ENCODE measurements around the gene NEK8.
"Not testable (repeated sequence)": the region's sequence is repeated elsewhere in the genome, so short reads cannot be mapped to it uniquely, and the experiment has no call there.

The NEK8 gene

DNA sequence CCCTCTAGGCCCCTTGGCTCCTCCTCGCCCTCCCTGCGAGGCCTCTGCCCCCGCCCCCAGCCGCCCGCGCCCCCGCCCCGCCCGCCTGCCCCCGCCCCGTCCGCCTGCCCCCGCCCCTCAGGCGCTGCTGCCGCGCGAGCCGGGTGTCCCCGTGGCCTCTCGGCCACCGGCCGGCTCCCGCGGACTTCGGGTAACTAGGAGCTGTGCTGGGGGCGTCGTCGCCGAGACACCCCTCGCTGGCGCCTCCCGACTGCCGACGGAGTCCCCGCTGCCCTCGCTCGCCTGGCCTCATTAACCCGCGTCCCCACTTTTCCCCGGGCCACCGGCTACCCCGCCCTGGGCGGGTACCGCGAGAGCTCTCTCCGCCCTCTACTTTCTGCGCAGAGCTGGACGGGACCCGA lies 2.4 kb upstream of the NEK8 start, which contains the start of gene TLCD1:
Gene TLCD1, minus strand, starts transcription at position 8 of the 401 bp plus-strand sequence. CDS start 136 bp downstream, outside the sequence.
- DNase-seq = peak; percentile 82

GRCh38 chr17:28726627-28727491 lies 1.7 kb upstream of the NEK8 start:
- DNase-seq = peak; percentile 91

DNA sequence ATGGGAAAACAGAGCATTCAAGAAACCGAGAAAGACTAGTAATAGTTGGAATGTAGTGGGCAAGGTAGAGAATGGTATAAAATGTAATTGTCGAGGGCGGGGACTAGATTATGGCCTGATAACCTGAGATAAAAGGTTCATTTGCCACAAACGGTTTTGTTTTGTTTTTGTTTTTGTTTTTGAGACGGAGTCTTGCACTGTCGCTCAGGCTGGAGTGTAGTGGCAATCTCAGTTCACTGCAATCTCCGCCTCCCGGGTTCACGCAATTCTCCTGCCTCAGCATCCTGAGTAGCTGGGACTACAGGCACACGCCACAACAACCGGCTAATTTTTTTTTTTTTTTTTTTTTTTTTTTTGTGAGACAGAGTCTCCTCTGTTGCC lies 1.4 kb downstream of the NEK8 start:
- no peak for DNase-seq

DNA sequence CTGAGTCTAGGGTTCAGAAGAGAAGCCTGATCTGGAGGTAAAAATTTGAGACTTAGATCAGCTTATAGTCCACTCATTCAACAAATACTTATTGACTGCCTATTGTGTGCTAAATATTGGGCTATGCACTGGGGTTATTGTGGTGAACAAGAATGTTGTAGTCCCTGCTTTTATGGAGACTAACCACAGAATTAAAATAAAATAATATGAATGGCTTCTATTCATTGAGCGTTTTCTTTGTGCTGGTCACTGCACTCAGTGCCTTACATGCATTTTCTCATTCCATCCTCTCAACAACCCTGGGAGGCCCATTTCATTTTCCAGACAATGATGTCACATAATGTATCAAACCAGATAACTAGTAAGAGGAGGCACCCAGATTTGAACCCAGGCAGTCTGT lies 4.8 kb downstream of the NEK8 start:
- DNase-seq = no peak

DNA sequence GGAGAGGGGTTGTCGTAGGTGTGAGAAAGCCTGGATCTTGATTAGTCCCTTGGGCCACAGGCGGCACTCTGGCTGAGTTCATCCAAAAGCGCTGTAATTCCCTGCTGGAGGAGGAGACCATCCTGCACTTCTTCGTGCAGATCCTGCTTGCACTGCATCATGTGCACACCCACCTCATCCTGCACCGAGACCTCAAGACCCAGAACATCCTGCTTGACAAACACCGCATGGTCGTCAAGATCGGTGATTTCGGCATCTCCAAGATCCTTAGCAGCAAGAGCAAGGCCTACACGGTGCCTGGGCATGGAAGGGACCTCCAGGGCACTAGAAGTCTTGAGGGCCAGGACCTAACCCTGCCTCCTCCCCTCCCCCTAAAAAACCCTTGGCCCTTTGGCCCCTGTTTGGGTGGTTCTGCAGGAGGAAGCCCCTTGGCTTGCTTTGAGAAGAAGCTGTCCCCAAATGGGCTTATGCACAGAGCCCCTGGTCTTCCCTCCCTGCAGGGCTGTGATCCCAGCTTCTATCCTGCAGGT lies 6.2 kb downstream of the NEK8 start:
- DNase-seq = no peak

GRCh38 chr17:28735242-28735722 lies 6.7 kb downstream of the NEK8 start:
- no peak for DNase-seq

GRCh38 chr17:28735913-28736769 lies 7.6 kb downstream of the NEK8 start:
- not testable (repeated sequence) for DNase-seq

DNA sequence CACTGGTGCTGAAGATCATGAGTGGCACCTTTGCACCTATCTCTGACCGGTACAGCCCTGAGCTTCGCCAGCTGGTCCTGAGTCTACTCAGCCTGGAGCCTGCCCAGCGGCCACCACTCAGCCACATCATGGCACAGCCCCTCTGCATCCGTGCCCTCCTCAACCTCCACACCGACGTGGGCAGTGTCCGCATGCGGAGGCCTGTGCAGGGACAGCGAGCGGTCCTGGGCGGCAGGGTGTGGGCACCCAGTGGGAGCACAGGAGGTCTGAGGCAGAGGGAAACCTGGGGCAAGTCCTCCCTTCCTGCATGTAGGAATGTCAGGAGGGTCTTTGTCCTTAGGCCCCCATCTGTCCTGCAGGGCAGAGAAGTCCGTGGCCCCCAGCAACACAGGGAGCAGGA lies 8.7 kb downstream of the NEK8 start:
- DNase-seq = no peak

DNA sequence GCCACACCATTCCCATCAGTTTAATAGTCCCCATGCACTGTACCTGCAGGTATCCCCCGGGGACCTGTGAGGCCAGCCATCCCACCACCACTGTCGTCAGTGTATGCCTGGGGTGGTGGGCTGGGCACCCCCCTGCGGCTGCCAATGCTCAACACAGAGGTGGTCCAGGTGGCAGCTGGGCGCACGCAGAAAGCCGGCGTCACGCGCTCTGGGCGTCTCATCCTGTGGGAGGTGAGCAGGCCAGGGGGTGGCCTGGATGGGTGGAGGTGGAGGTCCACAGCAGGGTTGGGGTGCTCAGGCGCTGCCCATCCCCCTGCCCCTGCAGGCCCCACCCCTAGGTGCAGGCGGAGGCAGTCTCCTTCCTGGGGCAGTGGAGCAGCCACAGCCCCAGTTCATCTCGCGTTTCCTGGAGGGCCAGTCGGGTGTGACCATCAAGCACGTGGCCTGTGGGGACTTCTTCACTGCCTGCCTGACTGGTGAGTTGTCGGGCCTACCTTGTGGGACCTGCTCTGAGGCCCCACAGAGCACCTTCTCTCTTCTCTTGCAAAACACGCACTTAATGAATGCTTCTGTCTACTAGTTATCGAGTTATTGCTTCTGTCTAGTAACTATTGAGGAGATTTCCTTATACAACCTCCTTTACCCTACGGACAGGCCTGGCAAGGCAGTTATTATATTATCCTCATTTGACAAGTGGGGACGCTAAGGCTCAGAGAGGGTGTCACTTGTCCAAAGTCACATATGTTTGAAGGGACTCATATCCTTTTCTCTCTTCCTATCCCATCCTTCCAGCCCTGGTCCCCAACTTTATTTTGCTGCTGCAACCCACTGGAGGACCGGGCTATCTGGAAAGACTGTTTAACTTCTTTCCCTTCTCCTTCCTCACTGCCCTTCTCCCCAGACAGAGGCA lies 9.4 kb downstream of the NEK8 start:
- DNase-seq = no peak

DNA sequence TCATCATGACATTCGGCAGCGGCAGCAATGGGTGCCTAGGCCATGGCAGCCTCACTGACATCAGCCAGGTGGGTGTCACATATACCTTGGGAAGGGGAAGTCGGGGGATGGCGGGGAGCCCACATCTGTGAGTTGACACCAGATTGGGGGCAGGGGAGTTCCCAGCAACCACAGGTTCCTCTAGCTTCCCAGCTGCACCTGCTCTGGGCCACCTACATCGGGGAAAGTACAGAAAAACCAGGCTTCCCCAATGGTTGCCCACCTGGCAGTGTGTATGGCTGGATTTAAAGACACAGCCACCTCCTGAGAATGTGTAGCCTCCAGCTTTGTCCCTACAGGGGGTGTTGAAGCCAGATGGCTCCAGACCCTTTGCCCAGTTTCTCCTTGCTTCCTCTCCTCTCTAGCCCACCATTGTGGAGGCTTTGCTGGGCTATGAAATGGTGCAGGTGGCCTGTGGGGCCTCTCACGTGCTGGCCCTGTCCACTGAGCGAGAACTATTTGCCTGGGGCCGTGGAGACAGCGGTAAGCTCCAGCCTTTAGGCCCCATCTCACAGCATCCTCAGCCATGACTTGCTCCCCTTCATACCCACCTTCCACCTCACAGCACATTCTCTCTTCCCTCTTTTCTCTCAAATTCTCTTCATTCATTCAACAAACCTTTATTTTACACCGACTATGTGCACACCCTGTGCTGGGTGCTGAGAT lies 10.2 kb downstream of the NEK8 start:
- no peak for DNase-seq

GRCh38 chr17:28740406-28741357 lies 12.1 kb downstream of the NEK8 start:
- DNase-seq = no peak

- DNase-seq = no peak
Measured at GRCh38 chr17:28741358-28742349, 13.1 kb downstream of the NEK8 start.

DNA sequence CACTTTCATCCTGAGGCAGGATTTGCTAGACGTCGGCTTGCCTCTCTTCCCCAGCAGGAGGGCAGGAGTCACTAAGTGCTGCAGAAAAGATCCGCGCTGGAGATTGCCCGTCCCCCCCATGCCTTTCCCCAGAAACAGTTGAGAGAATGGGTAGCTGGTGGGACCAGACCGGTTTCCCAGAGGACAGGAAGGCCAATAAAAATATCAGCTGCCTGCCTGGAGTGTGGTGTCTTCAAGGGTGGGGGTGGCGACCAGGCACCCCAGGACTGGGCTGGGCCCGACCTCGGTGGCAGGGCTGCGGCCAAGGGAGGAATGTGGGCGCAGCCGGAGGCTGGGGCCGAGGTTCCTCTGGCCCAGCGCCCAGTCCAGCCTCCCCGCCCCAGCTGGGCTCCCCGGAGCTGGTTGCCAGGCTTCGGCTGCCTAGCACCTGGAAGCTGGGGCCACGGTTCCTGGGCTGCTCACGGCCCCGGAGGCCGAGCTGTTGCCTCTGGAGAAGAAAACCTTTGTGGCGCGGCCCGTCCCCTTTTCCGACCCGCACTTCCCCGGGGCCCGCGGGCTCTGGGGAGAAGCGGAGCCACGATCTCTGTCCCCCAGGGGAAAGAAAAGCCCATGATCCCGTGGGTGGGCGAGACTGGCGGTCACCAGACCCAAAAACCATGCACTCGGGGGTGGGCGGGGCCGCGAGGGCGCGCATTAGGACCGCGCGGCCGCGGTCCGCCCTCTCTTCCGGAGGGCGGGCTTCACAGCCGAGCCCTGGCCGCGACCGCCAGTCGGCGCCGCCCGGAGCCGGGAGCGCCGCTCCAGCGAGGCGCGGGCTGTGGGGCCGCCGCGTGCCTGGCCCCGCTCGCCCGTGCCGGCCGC lies 14.9 kb downstream of the NEK8 start, which contains the start of gene TRAF4:
Gene TRAF4, plus strand, starts transcription at position 769 of the 861 bp plus-strand sequence. CDS start 102 bp downstream, outside the sequence.
- peak; percentile 80 for DNase-seq

- DNase-seq = peak; percentile 63
Measured at GRCh38 chr17:28744104-28744971, 15.8 kb downstream of the NEK8 start.

- no peak for DNase-seq
Measured at GRCh38 chr17:28744972-28745785, 16.6 kb downstream of the NEK8 start.
